ENCODE results near the gene TMEM191C.
"Not testable (repeated sequence)": the region's sequence is repeated elsewhere in the genome, so short reads cannot be mapped to it uniquely, and the experiment has no call there.

DNA sequence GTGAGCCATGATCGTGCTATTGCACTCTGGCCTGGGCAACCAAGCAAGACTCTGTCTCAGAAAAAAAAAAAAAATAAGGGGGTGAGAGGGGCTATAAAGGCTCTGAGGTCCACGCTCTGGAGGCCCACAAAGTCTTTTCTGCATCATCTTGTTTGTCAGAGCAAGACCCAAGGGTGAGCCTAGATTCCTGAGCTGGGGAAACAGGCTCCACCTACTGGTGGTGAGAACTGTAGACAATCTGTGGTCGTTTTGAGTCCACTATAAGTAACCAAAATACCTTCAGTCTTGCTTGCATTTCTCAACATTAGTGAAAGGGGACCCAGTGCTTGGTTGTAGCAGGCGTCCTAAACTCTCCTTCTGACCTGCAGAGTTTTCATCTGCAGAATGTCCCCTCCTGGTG, 4.5 kb upstream of the TMEM191C start:
- TF ChIP-seq, protein P1, sequence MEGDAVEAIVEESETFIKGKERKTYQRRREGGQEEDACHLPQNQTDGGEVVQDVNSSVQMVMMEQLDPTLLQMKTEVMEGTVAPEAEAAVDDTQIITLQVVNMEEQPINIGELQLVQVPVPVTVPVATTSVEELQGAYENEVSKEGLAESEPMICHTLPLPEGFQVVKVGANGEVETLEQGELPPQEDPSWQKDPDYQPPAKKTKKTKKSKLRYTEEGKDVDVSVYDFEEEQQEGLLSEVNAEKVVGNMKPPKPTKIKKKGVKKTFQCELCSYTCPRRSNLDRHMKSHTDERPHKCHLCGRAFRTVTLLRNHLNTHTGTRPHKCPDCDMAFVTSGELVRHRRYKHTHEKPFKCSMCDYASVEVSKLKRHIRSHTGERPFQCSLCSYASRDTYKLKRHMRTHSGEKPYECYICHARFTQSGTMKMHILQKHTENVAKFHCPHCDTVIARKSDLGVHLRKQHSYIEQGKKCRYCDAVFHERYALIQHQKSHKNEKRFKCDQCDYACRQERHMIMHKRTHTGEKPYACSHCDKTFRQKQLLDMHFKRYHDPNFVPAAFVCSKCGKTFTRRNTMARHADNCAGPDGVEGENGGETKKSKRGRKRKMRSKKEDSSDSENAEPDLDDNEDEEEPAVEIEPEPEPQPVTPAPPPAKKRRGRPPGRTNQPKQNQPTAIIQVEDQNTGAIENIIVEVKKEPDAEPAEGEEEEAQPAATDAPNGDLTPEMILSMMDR (IDR thresholded peaks at IDR 0.05): not testable (repeated sequence)
- TF ChIP-seq ZFX (IDR thresholded peaks at IDR 0.05; ENCODE audit: borderline replicate concordance): not testable (repeated sequence)

All from 22Rv1 (cell line).